H1 (cell line): ENCODE results near the gene UBE2E3. TPM values are rescaled to one million over a fixed set of nuclear protein-coding genes. Genes with fewer than 3 reads are reported as not detected.
A peak's percentile ranks its signal among the peaks of the same experiment; 100 is the strongest.

ENCODE experiments used
- CTCF ChIA-PET: fragments of 300-600 bp; sonication (Branson Sonifier 250); formaldehyde crosslinking; loops from one replicate; lab custom pipeline; 2021; ENCODE audit not compliant: partially characterized antibody; lab: Charles Lee
- POLR2A ChIA-PET: fragments of 300-600 bp; sonication (Branson Sonifier 250); formaldehyde crosslinking; loops from one replicate; lab custom pipeline; 2021; ENCODE audit warnings: inconsistent platforms; ENCODE audit not compliant: partially characterized antibody; lab: Charles Lee
- DNase-seq, 2 experiments: peaks; one replicate each; pipeline versions ENCODE4 v3.0.0 to v3.0.0-alpha.2; 2010 to 2022; ENCODE audit warnings: low spot score in 2 of 2, low read depth in 1 of 2, mixed read lengths in 1 of 2
- FAIRE-seq: peaks from 2 replicates; lab custom pipeline; 2011; peaks lifted over from hg19 to GRCh38; lab: Jason Lieb, UNC
- H2AFZ ChIP-seq: 2 replicates; pipeline ENCODE4 v1.8.1; 2012; ENCODE audit warnings: low read length, inconsistent platforms
- H2AK5ac ChIP-seq: 2 replicates; pipeline ENCODE4 v1.6.1; 2013; ENCODE audit warnings: low read depth, low read length
- H2BK120ac ChIP-seq: replicated peaks from 2 replicates; pipeline ENCODE3; 2013; ENCODE audit warnings: low read depth, low read length, inconsistent platforms
- H2BK12ac ChIP-seq: 2 replicates; pipeline ENCODE4 v1.6.1; 2013; ENCODE audit warnings: low read depth, low read length
- H2BK15ac ChIP-seq: 2 replicates; pipeline ENCODE4 v1.6.1; 2013; ENCODE audit warnings: low read length
- H2BK20ac ChIP-seq: 2 replicates; pipeline ENCODE4 v1.6.1; 2013; ENCODE audit warnings: low read length
- H2BK5ac ChIP-seq: 2 replicates; pipeline ENCODE4 v1.6.1; 2013; ENCODE audit warnings: low read depth, low read length
- H3K14ac ChIP-seq: 2 replicates; pipeline ENCODE4 v1.6.1; 2013; ENCODE audit warnings: inconsistent platforms; ENCODE audit not compliant: insufficient read length
- H3K18ac ChIP-seq: 2 replicates; pipeline ENCODE4 v1.6.1; 2013; ENCODE audit warnings: low read length; ENCODE audit errors: extremely low read depth
- H3K23ac ChIP-seq: 2 replicates; pipeline ENCODE4 v1.6.1; 2013; ENCODE audit warnings: inconsistent platforms; ENCODE audit not compliant: insufficient read length
- H3K23me2 ChIP-seq: 2 replicates; pipeline ENCODE4 v1.6.1; 2013; ENCODE audit warnings: low read depth, low read length
- H3K27ac ChIP-seq: 2 replicates; pipeline ENCODE4 v1.6.1; 2011; ENCODE audit warnings: low read depth, low read length, inconsistent platforms
- H3K27me3 ChIP-seq, 4 experiments: replicated peaks in 1 of 4; 1 replicate in 1 of 4; 2 replicates in 3 of 4; pipeline versions ENCODE4 v1.6.1 to v1.8.1; 2011 to 2013; ENCODE audit warnings: low read length in 3 of 4, mild to moderate bottlenecking in 3 of 4, inconsistent platforms in 2 of 4, mixed read lengths in 2 of 4, moderate library complexity in 1 of 4; ENCODE audit not compliant: control insufficient read depth in 3 of 4, insufficient read depth in 3 of 4; ENCODE audit errors: extremely low read depth in 1 of 4
- H3K36me3 ChIP-seq, 4 experiments: 2 replicates each; pipeline versions ENCODE4 v1.6.1 to v1.8.1; 2011 to 2013; ENCODE audit warnings: mild to moderate bottlenecking in 4 of 4, low read length in 3 of 4, moderate library complexity in 2 of 4, control low read depth in 1 of 4, inconsistent platforms in 1 of 4; ENCODE audit not compliant: insufficient read depth in 4 of 4, control insufficient read depth in 2 of 4
- H3K4ac ChIP-seq: replicated peaks from 2 replicates; pipeline ENCODE3; 2013; ENCODE audit warnings: low read length, low read depth, mixed read lengths, inconsistent platforms; ENCODE audit not compliant: insufficient read length
- H3K4me1 ChIP-seq, 4 experiments: replicated peaks in 1 of 4; 1 replicate in 1 of 4; 2 replicates in 3 of 4; pipeline versions ENCODE4 v1.6.1 to v1.8.1; 2011 to 2013; ENCODE audit warnings: low read length in 3 of 4, inconsistent platforms in 2 of 4, mixed read lengths in 1 of 4; ENCODE audit not compliant: insufficient read depth in 4 of 4, control insufficient read depth in 3 of 4
- H3K4me2 ChIP-seq, 2 experiments: 2 replicates each; pipeline versions ENCODE4 v1.6.1 to v1.8.1; 2011 to 2013; ENCODE audit warnings: low read depth in 2 of 2, low read length in 2 of 2, control low read depth in 1 of 2, inconsistent platforms in 1 of 2, mild to moderate bottlenecking in 1 of 2; ENCODE audit not compliant: insufficient read depth in 1 of 2
- H3K4me3 ChIP-seq, 4 experiments: fragments of 200-600, 300-600 bp in 1 of 4; sonication (generic), shearing (Covaris generic), sonication (Bioruptor Twin) in 1 of 4; 2 replicates each; pipeline versions ENCODE4 v1.5.1 to v1.8.1; 2011 to 2016; ENCODE audit warnings: low read length in 4 of 4, low read depth in 3 of 4, control low read depth in 2 of 4, inconsistent platforms in 2 of 4, mild to moderate bottlenecking in 2 of 4, mixed read lengths in 1 of 4, moderate library complexity in 1 of 4; ENCODE audit not compliant: insufficient read depth in 2 of 4; ENCODE audit errors: extremely low read depth in 1 of 4
- H3K56ac ChIP-seq: replicated peaks from 2 replicates; pipeline ENCODE3; 2013; ENCODE audit warnings: low read depth, mild to moderate bottlenecking, mixed read lengths, low read length, inconsistent platforms; ENCODE audit not compliant: insufficient read length
- H3K79me1 ChIP-seq: 2 replicates; pipeline ENCODE4 v1.6.1; 2013; ENCODE audit warnings: low read depth, low read length, control low read depth
- H3K79me2 ChIP-seq, 2 experiments: 2 replicates each; pipeline versions ENCODE4 v1.6.1 to v1.8.1; 2012 to 2013; ENCODE audit warnings: low read length in 2 of 2, mild to moderate bottlenecking in 2 of 2, inconsistent platforms in 1 of 2; ENCODE audit not compliant: insufficient read depth in 2 of 2, control insufficient read depth in 1 of 2
- H3K9ac ChIP-seq, 4 experiments: replicated peaks in 1 of 4; 1 replicate in 1 of 4; 2 replicates in 3 of 4; pipeline versions ENCODE4 v1.6.1 to v1.8.1; 2011 to 2013; ENCODE audit warnings: low read depth in 3 of 4, low read length in 3 of 4, control low read depth in 2 of 4, mild to moderate bottlenecking in 2 of 4, moderate library complexity in 2 of 4, inconsistent platforms in 1 of 4; ENCODE audit errors: extremely low read depth in 1 of 4
- H3K9me3 ChIP-seq, 2 experiments: 2 replicates each; pipeline versions ENCODE4 v1.6.1 to v1.8.1; 2012 to 2013; ENCODE audit warnings: mild to moderate bottlenecking in 2 of 2, moderate library complexity in 2 of 2, control low read depth in 1 of 2, inconsistent platforms in 1 of 2, low read depth in 1 of 2, low read length in 1 of 2, mixed read lengths in 1 of 2; ENCODE audit not compliant: insufficient read depth in 2 of 2
- H4K20me1 ChIP-seq, 2 experiments: replicated peaks in 1 of 2; 2 replicates each; pipeline versions ENCODE3 to v1.8.1; 2011 to 2013; ENCODE audit warnings: inconsistent platforms in 2 of 2, low read length in 2 of 2, mild to moderate bottlenecking in 1 of 2; ENCODE audit not compliant: insufficient read depth in 2 of 2, control insufficient read depth in 1 of 2
- H4K5ac ChIP-seq: 2 replicates; pipeline ENCODE4 v1.6.1; 2013; ENCODE audit warnings: low read length, low read depth, mixed read lengths, inconsistent platforms; ENCODE audit not compliant: insufficient read length
- H4K8ac ChIP-seq: 2 replicates; pipeline ENCODE4 v1.8.0; 2013; ENCODE audit warnings: mild to moderate bottlenecking, moderate library complexity, low read length, inconsistent platforms; ENCODE audit not compliant: insufficient read depth; ENCODE audit errors: extremely low read depth
- H4K91ac ChIP-seq: replicated peaks from 2 replicates; pipeline ENCODE3; 2013; ENCODE audit warnings: low read length, mixed read lengths, inconsistent platforms; ENCODE audit not compliant: insufficient read length
- CTBP2 ChIP-seq: IDR thresholded peaks from 2 replicates; pipeline ENCODE4 v1.7.0; 2011; ENCODE audit warnings: borderline replicate concordance, mild to moderate bottlenecking, moderate library complexity, mixed read lengths, low read length; ENCODE audit not compliant: insufficient read depth, insufficient read length
- EZH2 ChIP-seq: fragments of 200-600 bp; sonication (generic); IDR thresholded peaks from 2 replicates; pipeline ENCODE4 v1.7.1; 2012; ENCODE audit warnings: low read depth, mild to moderate bottlenecking, moderate library complexity, low read length, inconsistent platforms; ENCODE audit not compliant: severe bottlenecking
- POLR2A ChIP-seq, 2 experiments: IDR thresholded peaks; 1 replicate in 1 of 2; 2 replicates in 1 of 2; pipeline ENCODE4 v1.6.1; 2011; ENCODE audit warnings: low read depth in 2 of 2, low read length in 2 of 2, mild to moderate bottlenecking in 2 of 2; ENCODE audit errors: control extremely low read depth in 1 of 2
- RAD21 ChIP-seq, 2 experiments: IDR thresholded peaks in 1 of 2; conservative IDR thresholded peaks in 1 of 2; 2 replicates each; pipeline ENCODE4 v1.6.1; 2011; ENCODE audit warnings: low read depth in 2 of 2, low read length in 2 of 2, improper control_type of control experiment in 1 of 2, inconsistent platforms in 1 of 2, mild to moderate bottlenecking in 1 of 2, moderate library complexity in 1 of 2
- RNF2 ChIP-seq: fragments of 200-900, 300-1000 bp; sonication (generic); IDR thresholded peaks from 2 replicates; pipeline ENCODE4 v1.7.1; 2016; ENCODE audit warnings: borderline replicate concordance, low read depth, mild to moderate bottlenecking, antibody characterized with exemption, low read length; ENCODE audit not compliant: poor library complexity, severe bottlenecking; ENCODE audit errors: missing control alignments
- YY1 ChIP-seq: IDR thresholded peaks from 2 replicates; pipeline ENCODE4 v1.6.1; 2011; ENCODE audit warnings: low read depth, mild to moderate bottlenecking, low read length
- WGBS, 2 experiments: shearing (Covaris generic) in 1 of 2; methylation state at CpG; one replicate each; pipeline versions ENCODE4 v1.1.6 to v1.1.7; 2013 to 2015; ENCODE audit warnings: low lambda C conversion rate in 2 of 2, mixed read lengths in 2 of 2, inconsistent platforms in 1 of 2, low coverage in 1 of 2, missing lambda C conversion rate in 1 of 2; ENCODE audit not compliant: insufficient replicate concordance in 2 of 2, insufficient coverage in 1 of 2, insufficient read length in 1 of 2; ENCODE audit errors: extremely low coverage in 1 of 2, missing lambda C conversion rate in 1 of 2; 5-methylcytosine and 5-hydroxymethylcytosine counted together
- polyA plus RNA-seq, 7 experiments: library from polyadenylated mRNA; depleted of rRNA in 3 of 7; stranded (reverse) in 5 of 7; unstranded in 2 of 7; fragments of >200 nt in 5 of 7; fragments of 200-250 nt in 2 of 7; gene quantifications; 1 replicate in 5 of 7; 2 replicates in 1 of 7; 4 replicates in 1 of 7; pipeline versions ENCODE4 v1.2.1 to v1.2.3, GENCODE V29; 2011 to 2013; ENCODE audit warnings: missing spikeins in 2 of 7, mixed read lengths in 2 of 7
- total RNA-seq: library from RNA; stranded (reverse); fragmentation: NEBNext Ultra II Directional; extraction: Animal tissue kit (Norgen Biotek cat#: 25700); gene quantifications from 2 replicates; pipeline ENCODE4 v1.2.1, GENCODE V29; 2021
- TF ChIP-seq, protein P1 (sequence below): IDR thresholded peaks from 2 replicates; pipeline ENCODE4 v1.6.1; 2011; ENCODE audit warnings: low read depth, mild to moderate bottlenecking, low read length; ENCODE audit not compliant: insufficient read depth
- TF ChIP-seq, protein P2 (sequence below), 3 experiments: IDR thresholded peaks; 1 replicate in 2 of 3; 2 replicates in 1 of 3; pipeline versions ENCODE4 v1.5.1 to v1.6.1; 2011; ENCODE audit warnings: low read length in 3 of 3, mild to moderate bottlenecking in 3 of 3, inconsistent platforms in 2 of 3, low read depth in 1 of 3, moderate library complexity in 1 of 3; ENCODE audit not compliant: insufficient read depth in 1 of 3; ENCODE audit errors: control extremely low read depth in 1 of 3

UBE2E3 gene
- total and polyA plus RNA-seq, 2 of the 8 experiments (the other 6 are each of a cell fraction or from before 2014, with no cell fraction given), result 106 to 132 TPM

DNA sequence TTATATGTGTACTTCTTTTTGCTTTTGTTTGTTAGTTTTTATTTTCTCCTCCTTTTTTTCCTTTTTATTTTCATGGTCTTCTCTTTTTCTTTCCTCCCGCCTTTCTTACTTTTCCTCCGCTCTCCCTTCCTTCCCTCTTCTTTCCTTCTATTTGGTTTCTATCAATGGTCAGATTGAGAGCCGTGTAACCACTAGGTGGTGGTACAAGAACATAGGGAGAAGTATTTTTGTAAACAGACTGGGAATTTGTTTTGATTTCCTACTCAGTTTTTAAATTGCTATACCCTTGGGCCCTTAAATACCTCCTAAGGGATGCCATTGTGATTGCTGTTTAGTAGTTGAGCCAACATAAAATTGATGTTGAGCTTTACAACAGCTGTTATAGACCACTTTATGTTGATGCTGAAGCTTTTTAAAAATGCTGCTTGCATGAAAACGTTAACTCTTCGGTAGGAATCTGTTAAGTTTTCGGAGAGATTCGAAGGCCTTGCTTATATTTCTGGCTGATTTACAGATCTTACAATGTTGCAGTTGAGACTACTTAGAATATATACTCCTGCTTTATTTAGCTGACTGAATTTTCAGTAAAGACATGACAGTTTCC, 124.2 kb downstream of the UBE2E3 start:
- H2BK120ac ChIP-seq, result no peak overlapping the region
- no peaks in the 10 kb centered on the region for H3K27me3 ChIP-seq
- H2AFZ ChIP-seq, result no peak overlapping the region
- no peak overlapping the region for H3K4me2 ChIP-seq
- POLR2A ChIA-PET, result no interaction called here
- no peak overlapping the region for H3K14ac ChIP-seq
- no peak overlapping the region for H2AK5ac ChIP-seq
- TF ChIP-seq, protein P1, sequence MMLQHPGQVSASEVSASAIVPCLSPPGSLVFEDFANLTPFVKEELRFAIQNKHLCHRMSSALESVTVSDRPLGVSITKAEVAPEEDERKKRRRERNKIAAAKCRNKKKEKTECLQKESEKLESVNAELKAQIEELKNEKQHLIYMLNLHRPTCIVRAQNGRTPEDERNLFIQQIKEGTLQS, result no peak
- TF ChIP-seq POLR2A (IDR thresholded peaks at IDR 0.05; ENCODE audit: control extremely low read depth in 1 of 2, low read depth in 2 of 2, low read length in 2 of 2) (no peak), EZH2 (no peak), RAD21 (IDR thresholded peaks at IDR 0.05 in 1 of 2, conservative IDR thresholded peaks at IDR 0.05 in 1 of 2; ENCODE audit: low read depth in 2 of 2, low read length in 2 of 2) (peak; percentile 87 to 88), YY1 (no peak), RNF2 (no peak), CTBP2 (no peak)
- TF ChIP-seq, protein P2, sequence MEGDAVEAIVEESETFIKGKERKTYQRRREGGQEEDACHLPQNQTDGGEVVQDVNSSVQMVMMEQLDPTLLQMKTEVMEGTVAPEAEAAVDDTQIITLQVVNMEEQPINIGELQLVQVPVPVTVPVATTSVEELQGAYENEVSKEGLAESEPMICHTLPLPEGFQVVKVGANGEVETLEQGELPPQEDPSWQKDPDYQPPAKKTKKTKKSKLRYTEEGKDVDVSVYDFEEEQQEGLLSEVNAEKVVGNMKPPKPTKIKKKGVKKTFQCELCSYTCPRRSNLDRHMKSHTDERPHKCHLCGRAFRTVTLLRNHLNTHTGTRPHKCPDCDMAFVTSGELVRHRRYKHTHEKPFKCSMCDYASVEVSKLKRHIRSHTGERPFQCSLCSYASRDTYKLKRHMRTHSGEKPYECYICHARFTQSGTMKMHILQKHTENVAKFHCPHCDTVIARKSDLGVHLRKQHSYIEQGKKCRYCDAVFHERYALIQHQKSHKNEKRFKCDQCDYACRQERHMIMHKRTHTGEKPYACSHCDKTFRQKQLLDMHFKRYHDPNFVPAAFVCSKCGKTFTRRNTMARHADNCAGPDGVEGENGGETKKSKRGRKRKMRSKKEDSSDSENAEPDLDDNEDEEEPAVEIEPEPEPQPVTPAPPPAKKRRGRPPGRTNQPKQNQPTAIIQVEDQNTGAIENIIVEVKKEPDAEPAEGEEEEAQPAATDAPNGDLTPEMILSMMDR (IDR thresholded peaks at IDR 0.05; ENCODE audit: control extremely low read depth in 1 of 3, insufficient read depth in 1 of 3, low read depth in 1 of 3, low read length in 3 of 3), result peak in 2 of 3 experiments; percentile 65 to 66; a peak in 3 of 4 replicates
- 55% methylated on average over 7 of the region's 7 CpGs; no CpG with 5 or more reads in 1 of the 2 experiments for WGBS, 2 experiments
- no peak overlapping the region for H3K27ac ChIP-seq
- no peaks in the 10 kb centered on the region for H3K23me2 ChIP-seq
- no peaks in the 10 kb centered on the region for H4K20me1 ChIP-seq
- DNase-seq (no peak), FAIRE-seq (peak; percentile 71)
- H2BK12ac ChIP-seq, result no peak overlapping the region
- H3K9me3 ChIP-seq, result no peaks in the 10 kb centered on the region
- no peak overlapping the region for H3K18ac ChIP-seq
- no peak overlapping the region for H3K4ac ChIP-seq
- CTCF ChIA-PET, result interaction anchor here (0.6 to 3.0 kb wide), 39 partner anchors 9 to 822 kb away, joined by 3 to 25 read pairs (median 3); partner anchors contain the start of gene ITGA4
- no peaks in the 10 kb centered on the region for H3K79me2 ChIP-seq
- H2BK20ac ChIP-seq, result no peak overlapping the region
- H3K9ac ChIP-seq, result no peak overlapping the region
- H4K8ac ChIP-seq, result no peak overlapping the region
- H3K4me1 ChIP-seq, result peaks cover 0 to 5% (median 3%) of the 10 kb centered on the region in 4 experiments; a peak in 4 of 7 replicates
- no peak overlapping the region for H2BK15ac ChIP-seq
- no peak overlapping the region for H3K23ac ChIP-seq
- H2BK5ac ChIP-seq, result no peak overlapping the region
- no peak overlapping the region for H4K91ac ChIP-seq
- H3K56ac ChIP-seq, result no peak overlapping the region
- H3K4me3 ChIP-seq, result no peak overlapping the region
- H3K79me1 ChIP-seq, result no peaks in the 10 kb centered on the region
- H4K5ac ChIP-seq, result no peak overlapping the region
- H3K36me3 ChIP-seq, result no peaks in the 10 kb centered on the region
